Measurements from ENCODE around the gene KCND3. TPM values are rescaled to one million over a fixed set of nuclear protein-coding genes. Genes with fewer than 3 reads are reported as not detected.

KCND3 gene
- total and polyA plus RNA-seq, 8 donors = 0.87 to 15.8 (median 4.5) TPM

- Histone ChIP-seq H3K36me3 (no peaks in the 10 kb centered on the region), H3K4me3 (no peak overlapping the region), H3K27me3 (no peaks in the 10 kb centered on the region), H3K9me3 (no peaks in the 10 kb centered on the region), H3K4me1 (no peaks in the 10 kb centered on the region), H3K27ac (no peak overlapping the region)
- DNase-seq = no peak
- no peak for TF ChIP-seq EP300 (IDR thresholded peaks at IDR 0.05)
- no peak for TF ChIP-seq POLR2A (IDR thresholded peaks at IDR 0.05)
- TF ChIP-seq POLR2AphosphoS5 (IDR thresholded peaks at IDR 0.05) = no peak
- TF ChIP-seq CTCF (IDR thresholded peaks at IDR 0.05) = no peak
- intact Hi-C loops (cut with DNase I; ENCODE audit: low total_unique reads) = no loop called here
- WGBS, 5 donors = 95 to 97% (median 95%) methylated on average over 7 of the region's 7 CpGs
Measured at GRCh38 chr1:111836111-111836510, 153.4 kb downstream of the KCND3 start.

GRCh38 chr1:111835514-111835913 lies 154.0 kb downstream of the KCND3 start:
- 78 to 94% (median 89%) methylated on average over 3 of the region's 3 CpGs for WGBS, 5 donors
- Histone ChIP-seq H3K4me1 (no peaks in the 10 kb centered on the region), H3K9me3 (no peaks in the 10 kb centered on the region), H3K4me3 (no peak overlapping the region), H3K27ac (no peak overlapping the region), H3K36me3 (no peaks in the 10 kb centered on the region), H3K27me3 (no peaks in the 10 kb centered on the region)
- intact Hi-C loops (cut with DNase I; ENCODE audit: low total_unique reads) = no loop called here
- DNase-seq = no peak
- TF ChIP-seq CTCF (IDR thresholded peaks at IDR 0.05) (no peak), POLR2A (IDR thresholded peaks at IDR 0.05) (no peak), POLR2AphosphoS5 (IDR thresholded peaks at IDR 0.05) (no peak), EP300 (IDR thresholded peaks at IDR 0.05) (no peak)

GRCh38 chr1:111834956-111835355 lies 154.5 kb downstream of the KCND3 start:
- Histone ChIP-seq H3K4me1 (no peaks in the 10 kb centered on the region), H3K27ac (no peak overlapping the region), H3K36me3 (no peaks in the 10 kb centered on the region), H3K27me3 (no peaks in the 10 kb centered on the region), H3K4me3 (no peak overlapping the region), H3K9me3 (no peaks in the 10 kb centered on the region)
- intact Hi-C loops (cut with DNase I; ENCODE audit: low total_unique reads) = no loop called here
- TF ChIP-seq POLR2AphosphoS5 (IDR thresholded peaks at IDR 0.05) (no peak), CTCF (IDR thresholded peaks at IDR 0.05) (no peak), EP300 (IDR thresholded peaks at IDR 0.05) (no peak), POLR2A (IDR thresholded peaks at IDR 0.05) (no peak)
- no peak for DNase-seq
- 76 to 94% (median 81%) methylated on average over 4 to 5 of the region's 5 CpGs for WGBS, 5 donors

GRCh38 chr1:111833334-111833733 lies 156.1 kb downstream of the KCND3 start:
- DNase-seq = peak in 1 of 2 donors; percentile 47
- H3K27me3 ChIP-seq = no peaks in the 10 kb centered on the region
- no peaks in the 10 kb centered on the region for H3K4me1 ChIP-seq
- H3K36me3 ChIP-seq = no peaks in the 10 kb centered on the region
- TF ChIP-seq CTCF (IDR thresholded peaks at IDR 0.05) (no peak), POLR2AphosphoS5 (IDR thresholded peaks at IDR 0.05) (no peak), EP300 (IDR thresholded peaks at IDR 0.05) (no peak), POLR2A (IDR thresholded peaks at IDR 0.05) (no peak)
- no peak overlapping the region for H3K4me3 ChIP-seq
- intact Hi-C loops (cut with DNase I; ENCODE audit: low total_unique reads) = no loop called here
- H3K9me3 ChIP-seq = no peaks in the 10 kb centered on the region
- 67 to 75% (median 69%) methylated on average over 4 of the region's 4 CpGs for WGBS, 5 donors
- H3K27ac ChIP-seq = no peak overlapping the region
